Retinal pigment epithelial cell (primary cell): ENCODE measurements around the gene SLC9A3.

Source experiments
- DNase-seq: peaks from one replicate; pipeline ENCODE4 v3.0.0-alpha.2; 2010; ENCODE audit warnings: low read depth
- H3K4me3 ChIP-seq: 2 replicates; pipeline ENCODE4 v1.5.1; 2011; ENCODE audit warnings: mild to moderate bottlenecking, low read length, control low read depth, moderate library complexity
- TF ChIP-seq, protein P1 (sequence below): conservative IDR thresholded peaks from 2 replicates; pipeline ENCODE4 v1.5.1; 2011; ENCODE audit warnings: low read depth, low read length, control low read depth, inconsistent platforms

Gene SLC9A3

DNA sequence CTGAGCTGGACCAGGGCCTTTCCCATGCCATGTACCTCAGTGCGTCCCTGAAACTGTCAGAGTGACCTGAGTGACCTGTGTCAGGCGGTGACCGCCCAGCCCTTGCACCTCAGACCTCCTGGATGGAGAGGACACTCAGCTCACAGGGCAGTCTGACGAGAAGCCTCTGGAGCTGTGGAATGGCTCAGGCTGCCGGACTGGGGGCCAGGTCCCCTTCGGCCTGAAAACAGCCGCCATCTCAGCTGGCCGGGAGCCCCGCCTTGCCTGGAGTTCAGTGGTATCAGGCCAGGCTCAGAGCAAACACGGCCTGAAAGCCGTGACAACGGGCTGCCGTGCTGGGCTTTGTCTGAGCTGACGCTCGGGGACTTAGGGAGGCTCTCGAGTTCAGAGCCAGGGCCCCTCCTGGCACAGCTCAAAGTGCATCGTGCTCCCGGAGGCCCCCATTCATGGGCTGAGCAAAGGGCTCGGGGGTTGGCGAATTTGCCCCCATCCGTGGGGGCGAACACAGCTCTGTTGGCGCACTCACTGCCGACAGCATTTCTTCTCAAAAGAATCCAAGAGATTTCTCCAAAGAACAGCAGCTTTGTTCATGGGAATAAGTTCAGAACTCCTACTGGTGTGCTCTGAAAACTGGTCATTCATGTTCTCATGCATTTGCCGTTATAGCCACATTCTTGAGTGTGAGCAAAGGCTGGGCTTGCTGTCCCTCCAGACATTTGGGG lies 8.4 kb upstream of the SLC9A3 start:
- H3K4me3 ChIP-seq = no peak overlapping the region
- DNase-seq = no peak
- TF ChIP-seq, protein P1, sequence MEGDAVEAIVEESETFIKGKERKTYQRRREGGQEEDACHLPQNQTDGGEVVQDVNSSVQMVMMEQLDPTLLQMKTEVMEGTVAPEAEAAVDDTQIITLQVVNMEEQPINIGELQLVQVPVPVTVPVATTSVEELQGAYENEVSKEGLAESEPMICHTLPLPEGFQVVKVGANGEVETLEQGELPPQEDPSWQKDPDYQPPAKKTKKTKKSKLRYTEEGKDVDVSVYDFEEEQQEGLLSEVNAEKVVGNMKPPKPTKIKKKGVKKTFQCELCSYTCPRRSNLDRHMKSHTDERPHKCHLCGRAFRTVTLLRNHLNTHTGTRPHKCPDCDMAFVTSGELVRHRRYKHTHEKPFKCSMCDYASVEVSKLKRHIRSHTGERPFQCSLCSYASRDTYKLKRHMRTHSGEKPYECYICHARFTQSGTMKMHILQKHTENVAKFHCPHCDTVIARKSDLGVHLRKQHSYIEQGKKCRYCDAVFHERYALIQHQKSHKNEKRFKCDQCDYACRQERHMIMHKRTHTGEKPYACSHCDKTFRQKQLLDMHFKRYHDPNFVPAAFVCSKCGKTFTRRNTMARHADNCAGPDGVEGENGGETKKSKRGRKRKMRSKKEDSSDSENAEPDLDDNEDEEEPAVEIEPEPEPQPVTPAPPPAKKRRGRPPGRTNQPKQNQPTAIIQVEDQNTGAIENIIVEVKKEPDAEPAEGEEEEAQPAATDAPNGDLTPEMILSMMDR = no peak

DNA sequence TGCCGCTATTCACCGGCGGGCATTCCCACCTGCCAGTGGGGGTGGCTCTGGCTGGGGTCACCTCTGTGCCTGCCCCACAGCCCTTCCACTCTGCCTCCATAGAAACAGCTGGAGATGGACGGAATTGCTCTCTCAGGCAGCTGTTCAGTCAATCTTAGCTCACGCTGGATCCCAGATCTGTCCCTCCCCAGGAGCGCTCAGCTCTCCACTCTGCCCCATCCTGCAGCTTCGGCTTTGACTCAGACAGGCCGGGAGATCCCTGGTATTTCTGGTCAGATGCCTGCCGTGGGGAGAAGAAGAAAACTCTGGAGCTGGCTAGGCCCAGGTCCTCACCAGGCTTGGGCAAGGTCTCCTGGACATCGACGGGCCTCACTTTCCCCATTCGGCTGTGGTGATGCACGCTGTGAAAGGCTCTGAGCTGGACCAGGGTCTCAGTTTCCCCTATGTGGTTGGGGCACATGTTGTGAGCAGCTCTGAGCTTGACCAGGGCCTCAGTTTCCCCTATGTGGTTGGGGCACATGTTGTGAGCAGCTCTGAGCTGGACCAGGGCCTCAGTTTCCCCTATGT lies 7.6 kb upstream of the SLC9A3 start:
- DNase-seq = no peak
- TF ChIP-seq, protein P1 = no peak
- no peak overlapping the region for H3K4me3 ChIP-seq

DNA sequence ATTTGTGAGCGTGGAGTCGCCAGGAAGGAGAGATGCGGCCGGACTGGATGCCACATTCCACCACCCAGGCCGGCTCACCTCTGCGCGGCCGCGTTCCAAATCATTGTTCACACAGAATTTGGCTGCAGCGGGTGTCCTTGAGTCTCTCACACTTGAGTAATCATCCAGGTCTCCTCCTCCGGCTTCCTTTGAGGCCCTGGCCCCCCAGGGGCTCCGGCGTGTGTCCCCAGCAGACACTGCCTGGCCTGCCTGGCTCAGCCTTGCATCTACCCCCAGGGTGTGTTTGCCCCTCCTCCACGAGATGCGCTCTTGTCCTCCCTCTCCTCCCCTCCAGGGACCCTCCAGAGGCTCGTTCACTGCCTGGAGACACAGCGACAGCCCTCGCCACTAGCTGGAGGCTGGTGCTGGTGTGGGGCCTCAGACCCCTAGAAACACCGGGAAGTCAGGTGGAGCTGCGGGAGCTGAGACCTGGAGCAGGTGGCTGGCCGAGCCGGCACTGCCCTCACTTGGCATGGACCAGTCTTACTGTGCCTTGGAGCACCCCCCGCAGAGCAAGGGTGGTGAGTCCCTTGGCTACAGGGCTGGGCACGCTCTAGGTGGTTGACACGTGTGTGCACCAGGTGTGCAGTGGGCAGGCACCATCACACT lies 7.0 kb upstream of the SLC9A3 start:
- no peak overlapping the region for H3K4me3 ChIP-seq
- no peak for DNase-seq
- TF ChIP-seq, protein P1 = no peak

- DNase-seq = no peak
- TF ChIP-seq, protein P1 = no peak
- H3K4me3 ChIP-seq = no peak overlapping the region
These were observed 6.0 kb upstream of the SLC9A3 start for GRCh38 chr5:530001-530955.

- TF ChIP-seq, protein P1 = no peak
- no peak for DNase-seq
- no peak overlapping the region for H3K4me3 ChIP-seq
These were observed 4.6 kb upstream of the SLC9A3 start for GRCh38 chr5:528629-529511.
